Measurements from ENCODE around the gene CCNK.

Gene CCNK

DNA sequence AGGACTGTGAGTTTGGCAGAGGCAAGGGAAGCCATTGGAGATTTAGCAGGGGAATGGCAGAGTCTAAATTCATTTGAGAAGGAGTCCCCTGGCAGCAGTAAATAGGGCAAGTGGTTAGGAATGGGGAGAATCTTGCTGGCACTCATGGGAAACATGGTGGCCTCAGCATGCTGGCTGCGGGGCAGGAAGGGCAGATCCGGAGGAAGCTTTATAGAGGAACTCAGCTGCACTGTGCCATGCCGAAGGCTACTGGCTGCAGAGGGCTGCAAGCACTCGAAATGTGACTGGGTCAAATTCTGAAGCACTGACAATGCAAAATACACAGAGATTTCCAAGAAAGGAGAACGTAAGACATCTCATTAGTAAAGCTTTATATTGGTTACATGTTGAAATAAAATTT lies 23.9 kb downstream of the CCNK start:
- Histone ChIP-seq H3K4me3 (ENCODE audit: low read depth, low read length) (no peak overlapping the region), H3K9me3 (no peaks in the 10 kb centered on the region), H3K36me3 (peaks cover 93% of the 10 kb centered on the region), H3K4me1 (no peaks in the 10 kb centered on the region), H3K27me3 (no peaks in the 10 kb centered on the region)
- DNase-seq, result no peak
- TF ChIP-seq CTCF (IDR thresholded peaks at IDR 0.05; ENCODE audit: low read depth, low read length), result no peak

DNA sequence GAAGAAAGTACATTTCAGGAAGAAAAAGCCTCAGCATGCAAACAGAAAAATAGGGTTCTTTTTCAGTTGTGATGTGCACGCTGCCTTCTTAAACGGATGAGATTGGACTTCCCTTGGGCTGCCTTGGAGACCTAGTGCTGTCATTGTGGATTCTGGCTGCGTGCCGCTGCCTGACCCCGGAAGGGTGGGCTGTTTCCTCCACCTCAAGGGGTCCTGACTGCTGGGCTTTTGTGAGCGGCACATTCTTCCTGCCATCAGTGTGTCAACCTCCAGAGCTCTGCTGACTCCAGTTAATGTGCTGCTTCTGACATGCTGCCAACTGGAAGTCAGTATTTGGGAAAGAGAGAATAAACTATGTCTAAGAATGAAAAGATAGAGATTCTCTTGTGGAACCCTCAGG lies 25.1 kb downstream of the CCNK start:
- no peak overlapping the region for H3K4me3 ChIP-seq (ENCODE audit: low read depth, low read length)
- H3K36me3 ChIP-seq, result peaks cover 86% of the 10 kb centered on the region
- no peak for TF ChIP-seq CTCF (IDR thresholded peaks at IDR 0.05; ENCODE audit: low read depth, low read length)
- no peak for DNase-seq
- H3K9me3 ChIP-seq, result no peaks in the 10 kb centered on the region
- H3K4me1 ChIP-seq, result no peaks in the 10 kb centered on the region
- no peaks in the 10 kb centered on the region for H3K27me3 ChIP-seq

GRCh38 chr14:99507860-99508640 lies 26.8 kb downstream of the CCNK start:
- Histone ChIP-seq H3K4me1 (no peaks in the 10 kb centered on the region), H3K27me3 (no peaks in the 10 kb centered on the region), H3K36me3 (peaks cover 73% of the 10 kb centered on the region), H3K4me3 (ENCODE audit: low read depth, low read length) (no peak overlapping the region), H3K9me3 (no peaks in the 10 kb centered on the region)
- TF ChIP-seq CTCF (IDR thresholded peaks at IDR 0.05; ENCODE audit: low read depth, low read length), result no peak
- DNase-seq, result no peak

GRCh38 chr14:99508896-99509629 lies 27.9 kb downstream of the CCNK start:
- TF ChIP-seq CTCF (IDR thresholded peaks at IDR 0.05; ENCODE audit: low read depth, low read length), result no peak
- peaks cover 75% of the 10 kb centered on the region for H3K36me3 ChIP-seq

DNA sequence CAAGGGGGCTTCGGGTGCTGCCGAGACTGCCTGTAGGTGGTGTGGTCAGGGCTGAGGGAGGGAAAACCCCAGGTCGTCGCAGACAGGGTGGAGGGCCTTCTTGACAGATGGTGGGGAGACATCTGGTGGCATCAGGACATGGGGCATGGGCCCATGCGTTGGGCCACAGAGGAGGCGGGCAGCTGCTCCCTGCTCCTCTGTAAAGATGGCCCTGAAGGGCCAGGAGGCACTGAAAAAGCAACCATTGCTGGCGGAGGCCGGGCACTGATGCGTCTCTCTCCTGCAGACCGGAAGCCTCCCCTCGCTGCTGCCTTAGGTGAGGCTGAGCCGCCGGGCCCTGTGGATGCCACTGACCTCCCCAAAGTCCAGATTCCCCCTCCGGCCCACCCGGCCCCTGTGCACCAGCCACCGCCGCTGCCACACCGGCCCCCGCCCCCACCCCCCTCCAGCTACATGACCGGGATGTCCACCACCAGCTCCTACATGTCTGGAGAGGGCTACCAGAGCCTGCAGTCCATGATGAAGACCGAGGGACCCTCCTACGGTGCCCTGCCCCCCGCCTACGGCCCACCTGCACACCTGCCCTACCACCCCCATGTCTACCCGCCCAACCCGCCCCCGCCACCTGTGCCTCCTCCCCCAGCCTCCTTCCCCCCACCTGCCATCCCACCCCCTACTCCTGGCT lies 28.8 kb downstream of the CCNK start:
- H3K36me3 ChIP-seq, result peaks cover 76% of the 10 kb centered on the region

More at GRCh38 chr14:99508896-99509629, 27.9 kb downstream of the CCNK start:
- H3K4me3 ChIP-seq (ENCODE audit: low read depth, low read length), result no peak overlapping the region
- H3K4me1 ChIP-seq, result no peaks in the 10 kb centered on the region
- no peaks in the 10 kb centered on the region for H3K9me3 ChIP-seq
- no peak for DNase-seq
- no peaks in the 10 kb centered on the region for H3K27me3 ChIP-seq

More for the DNA sequence above, 28.8 kb downstream of the CCNK start:
- no peaks in the 10 kb centered on the region for H3K9me3 ChIP-seq
- no peaks in the 10 kb centered on the region for H3K27me3 ChIP-seq
- DNase-seq, result no peak
- no peak overlapping the region for H3K4me3 ChIP-seq (ENCODE audit: low read depth, low read length)
- no peaks in the 10 kb centered on the region for H3K4me1 ChIP-seq
- TF ChIP-seq CTCF (IDR thresholded peaks at IDR 0.05; ENCODE audit: low read depth, low read length), result no peak

Measured in BE2C (cell line).